Stimulated activated CD4-positive, alpha-beta T cell treated with anti-CD3 and anti-CD28 coated beads, Interleukin-1b, Interleukin-23, amount 100 ng/mL, for 48 hours (primary cell): ENCODE results near the gene LRCH1.

Experiments used
- DNase-seq: peaks from one replicate; pipeline ENCODE4 v3.0.0-alpha.2; 2020

LRCH1 gene

DNA sequence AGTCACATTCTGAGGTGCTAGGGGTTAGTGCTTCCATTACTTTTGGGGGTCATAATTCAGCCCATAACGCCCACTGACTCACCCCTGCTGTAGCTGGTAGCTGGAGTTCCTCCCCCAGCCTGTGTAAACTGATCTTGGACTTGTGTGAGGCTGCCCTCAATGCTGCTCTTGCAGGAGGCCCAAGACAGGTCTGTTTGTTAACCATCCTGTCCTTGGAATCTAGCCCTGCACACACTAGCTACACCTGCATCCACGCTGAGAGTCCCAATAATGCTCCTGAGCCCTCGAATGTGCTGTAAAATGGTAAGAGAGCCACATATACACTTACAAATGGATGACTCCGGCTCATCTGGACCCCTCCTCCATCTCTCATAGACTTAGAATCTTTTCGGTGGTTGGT lies 9.6 kb downstream of the LRCH1 start:
- DNase-seq = no peak

DNA sequence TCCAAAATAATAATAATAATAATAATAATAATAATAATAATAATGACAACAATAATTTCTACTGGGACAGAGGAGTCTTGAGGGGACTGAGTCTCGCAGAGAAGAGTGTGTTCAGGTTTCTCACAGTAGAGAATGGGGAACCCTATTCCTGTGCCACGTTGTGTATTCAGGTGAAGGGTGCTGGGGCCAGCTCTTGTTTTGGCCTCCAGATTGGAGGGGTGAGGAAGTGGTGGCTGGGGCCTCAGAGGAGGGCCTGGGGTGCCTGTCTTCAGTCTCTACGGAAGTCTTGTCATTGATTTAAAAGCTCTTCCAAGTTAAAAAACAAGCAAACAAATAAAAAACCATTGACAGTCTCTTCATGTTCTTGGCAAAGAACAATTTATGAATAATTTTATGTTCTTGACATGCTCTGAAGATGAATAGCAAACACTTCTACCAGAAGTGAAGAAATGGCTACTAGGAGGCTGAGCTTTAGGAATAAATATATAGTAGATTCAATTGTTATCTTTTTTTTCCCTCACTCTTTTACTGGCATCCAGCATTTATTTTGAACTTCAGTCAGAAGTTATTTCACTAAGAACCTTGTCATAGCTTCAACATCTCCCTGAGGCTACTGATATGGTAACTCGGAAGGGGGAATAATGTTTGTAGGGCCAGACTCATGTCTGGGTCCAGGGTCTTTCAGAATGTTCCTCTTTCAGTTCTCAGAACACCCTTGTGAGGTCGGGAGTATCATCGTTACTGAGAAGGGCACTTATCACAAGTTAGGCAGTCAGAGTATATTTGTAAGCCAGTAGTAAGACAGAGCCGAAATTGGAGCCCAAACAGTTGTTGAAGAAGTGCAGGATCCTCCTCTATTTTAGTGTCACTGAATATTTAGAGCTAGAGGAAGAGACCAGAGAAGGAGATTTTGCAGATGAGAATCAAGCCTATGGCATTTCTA lies 13.1 kb downstream of the LRCH1 start:
- no peak for DNase-seq

DNA sequence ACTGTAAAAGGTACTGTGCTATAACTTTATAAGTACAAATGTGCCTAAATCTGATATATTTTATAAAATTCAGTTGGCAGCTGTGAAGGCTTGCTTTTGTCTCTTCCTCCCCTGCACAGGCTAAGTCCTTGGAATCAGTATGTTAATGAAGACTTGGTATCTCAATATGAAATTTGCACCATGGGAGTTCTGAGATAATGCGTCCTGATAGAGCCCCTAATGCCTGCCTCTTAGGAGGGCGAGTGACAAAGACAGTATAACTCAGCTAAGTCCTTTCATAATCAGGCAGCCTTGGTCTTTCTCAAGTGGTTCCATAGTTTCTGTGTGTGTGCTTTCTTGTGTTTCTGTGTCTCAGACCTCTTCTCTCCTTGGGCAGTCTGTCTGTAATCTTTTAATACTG lies 14.7 kb downstream of the LRCH1 start:
- DNase-seq = no peak

DNA sequence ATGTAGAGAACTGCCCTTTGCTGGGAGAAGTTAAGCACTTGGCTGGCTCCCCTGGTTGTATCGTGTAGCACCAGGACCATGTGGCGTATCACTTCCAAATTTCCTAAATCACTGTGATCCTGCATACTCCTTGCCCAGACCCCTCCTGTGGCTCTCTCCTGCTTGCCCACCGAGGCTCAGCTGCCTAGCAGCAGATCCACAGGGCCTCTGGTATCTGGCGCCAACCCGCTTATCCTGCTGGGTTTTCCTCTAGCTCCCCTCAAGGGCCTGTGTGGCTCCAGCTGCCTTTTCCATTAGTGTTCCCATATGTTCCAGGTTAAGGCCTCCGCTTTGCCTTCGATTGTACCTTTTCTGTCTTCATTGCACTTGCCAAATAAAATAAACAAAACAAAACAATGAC lies 16.5 kb downstream of the LRCH1 start:
- no peak for DNase-seq

DNA sequence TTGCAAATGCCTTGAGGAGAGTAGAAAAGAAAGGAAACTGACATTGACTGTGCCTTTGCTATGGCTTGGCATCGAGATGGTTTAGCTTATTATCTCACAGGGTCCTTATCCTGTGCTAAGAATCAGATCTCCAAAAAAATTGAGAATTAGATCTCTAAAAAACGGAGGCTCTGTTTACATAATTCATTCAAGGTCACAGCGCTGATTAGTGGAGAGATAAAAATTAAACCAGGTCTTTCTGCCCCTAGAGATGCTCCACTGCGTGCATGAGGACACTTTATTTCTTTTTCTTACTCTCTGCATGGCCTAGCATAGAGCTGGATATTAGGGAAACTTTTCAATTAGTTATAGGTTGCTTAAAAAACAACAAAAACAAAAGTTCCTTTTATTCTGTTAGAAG lies 17.3 kb downstream of the LRCH1 start:
- DNase-seq = no peak

DNA sequence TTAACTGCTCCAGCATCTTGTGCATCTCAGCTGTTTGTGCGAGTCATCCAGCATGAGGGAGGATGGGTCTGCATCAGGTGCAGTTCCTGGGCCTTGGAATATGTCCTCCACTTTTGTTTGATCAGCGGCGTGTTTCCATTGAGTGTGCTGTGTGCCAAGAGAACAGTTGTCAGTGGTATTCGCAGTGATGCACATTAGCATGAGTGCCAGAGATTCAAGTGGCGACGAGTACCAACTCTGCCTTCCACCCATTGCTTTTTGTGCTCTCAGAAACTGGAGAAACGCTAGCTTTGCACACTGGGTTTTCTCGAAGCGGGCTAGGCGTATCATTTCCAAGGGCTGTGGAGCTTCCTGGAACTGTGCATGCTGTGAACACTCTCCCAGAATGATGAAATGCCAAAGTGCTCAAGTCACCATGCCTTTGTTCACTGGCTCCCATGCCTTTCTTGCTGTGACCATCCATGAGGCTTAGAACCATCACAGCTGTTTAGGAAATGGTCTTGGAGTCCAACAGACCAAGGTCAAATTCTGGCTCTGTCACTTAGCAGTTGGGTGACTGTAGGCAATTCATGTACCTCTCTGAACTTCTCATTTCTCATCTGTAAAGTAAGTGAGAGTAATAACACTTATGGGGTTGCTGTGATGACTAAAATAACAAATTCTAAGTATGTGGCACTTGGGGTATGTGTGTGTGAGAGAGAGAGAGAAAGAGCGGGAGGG lies 18.4 kb downstream of the LRCH1 start:
- no peak for DNase-seq

DNA sequence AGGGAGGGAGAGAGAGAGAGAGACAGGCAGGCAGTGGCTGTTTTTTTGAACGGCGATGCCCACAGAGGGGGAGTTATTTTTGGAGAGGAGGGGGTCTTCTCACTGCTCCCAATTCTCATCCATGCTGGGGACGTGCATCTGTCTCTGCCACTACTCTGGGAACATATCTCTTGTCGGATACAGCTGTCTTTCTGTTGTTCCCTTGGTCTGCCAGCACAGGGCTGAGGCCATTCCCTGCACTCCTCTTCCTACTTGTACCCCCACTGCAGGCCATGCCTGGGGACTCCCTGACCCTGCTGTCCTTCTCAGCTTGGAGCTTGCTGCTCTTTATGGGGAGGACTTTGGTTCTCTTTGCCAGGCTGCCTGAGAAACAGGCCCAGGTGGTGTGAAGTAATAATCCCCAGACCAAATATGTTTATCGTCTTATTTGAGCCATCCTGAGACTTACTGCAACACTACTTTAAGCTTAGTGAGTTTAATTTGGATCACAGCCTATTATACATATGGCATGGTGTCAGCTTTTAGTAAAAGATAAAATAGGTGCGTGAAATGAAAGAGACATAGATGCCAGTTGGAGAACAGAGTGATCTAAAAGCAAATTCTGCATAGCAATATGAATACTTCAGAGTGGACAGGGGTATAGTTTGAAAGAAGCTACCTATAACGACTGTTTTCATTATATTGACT lies 19.1 kb downstream of the LRCH1 start:
- DNase-seq = no peak

DNA sequence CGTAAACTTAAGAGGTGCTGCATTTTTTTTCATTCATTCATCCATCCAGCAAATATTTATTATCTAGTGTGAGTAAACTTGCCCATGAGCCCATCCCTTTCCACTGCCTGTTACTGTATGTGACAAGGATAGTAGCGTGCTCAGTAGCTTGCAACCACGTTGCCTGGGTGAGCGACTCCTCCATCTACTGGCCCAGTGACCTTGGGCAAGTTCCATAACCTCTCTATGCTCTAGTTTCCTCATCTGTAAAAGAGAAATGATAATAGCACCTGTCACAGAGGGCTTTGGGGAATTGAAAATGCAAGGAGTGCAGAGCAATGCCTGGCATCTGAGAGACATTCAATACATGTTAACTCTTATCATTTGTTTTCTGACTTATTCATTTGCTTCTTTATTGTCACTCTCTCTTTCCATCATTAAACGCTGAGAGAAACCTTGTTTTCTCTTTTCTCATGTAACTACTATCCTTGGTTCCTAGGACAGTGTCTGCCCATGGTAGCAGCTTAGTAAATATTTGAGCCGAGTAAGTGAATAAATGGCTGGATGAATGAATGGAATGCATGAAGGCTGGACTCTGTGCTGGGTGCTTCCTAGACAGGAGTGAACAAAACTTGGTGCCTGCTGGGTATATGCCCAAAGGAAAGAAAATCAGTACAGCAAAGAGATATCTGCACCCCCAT lies 19.9 kb downstream of the LRCH1 start:
- DNase-seq = no peak

DNA sequence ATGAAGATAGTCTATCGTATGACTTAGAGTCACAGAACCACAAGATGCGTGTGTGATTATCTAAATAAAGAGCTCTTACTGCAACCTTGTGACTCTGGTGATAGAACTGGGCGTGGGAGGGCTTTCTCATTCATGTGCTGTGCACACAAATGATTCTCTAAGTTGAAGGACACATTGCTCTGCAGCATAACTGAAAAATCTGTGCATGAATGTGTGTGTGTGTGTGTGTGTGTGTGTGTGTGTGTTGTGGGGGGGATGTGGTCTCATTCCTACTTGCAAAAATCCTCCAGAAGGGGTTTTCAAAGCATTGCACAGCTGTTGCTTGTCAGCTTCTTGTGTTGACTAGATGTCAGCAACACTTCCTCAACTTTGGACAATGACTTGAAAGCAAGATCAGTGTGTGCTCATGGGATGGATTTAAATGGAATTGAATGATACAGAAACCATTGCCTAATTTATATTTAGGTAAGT lies 22.4 kb downstream of the LRCH1 start:
- no peak for DNase-seq

DNA sequence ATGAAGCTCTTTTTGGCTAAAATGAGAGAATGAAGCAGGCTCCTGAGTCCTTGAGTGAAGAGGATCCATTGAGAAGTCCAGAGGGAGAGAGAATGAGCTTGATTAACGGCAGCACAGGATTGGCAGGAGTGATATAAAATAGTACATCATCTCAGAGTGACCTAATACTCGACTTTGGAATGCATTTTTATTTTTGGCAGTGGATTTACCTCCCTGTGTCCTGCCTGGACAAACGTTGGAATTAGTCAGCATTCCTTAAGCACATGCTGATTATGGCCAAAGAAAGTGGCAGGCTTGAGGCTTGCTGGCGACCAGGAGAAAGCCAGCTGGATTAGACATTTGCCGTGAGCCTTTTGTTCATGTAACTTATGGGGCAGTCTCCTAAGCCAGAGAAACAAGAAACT lies 22.9 kb downstream of the LRCH1 start:
- DNase-seq = no peak

DNA sequence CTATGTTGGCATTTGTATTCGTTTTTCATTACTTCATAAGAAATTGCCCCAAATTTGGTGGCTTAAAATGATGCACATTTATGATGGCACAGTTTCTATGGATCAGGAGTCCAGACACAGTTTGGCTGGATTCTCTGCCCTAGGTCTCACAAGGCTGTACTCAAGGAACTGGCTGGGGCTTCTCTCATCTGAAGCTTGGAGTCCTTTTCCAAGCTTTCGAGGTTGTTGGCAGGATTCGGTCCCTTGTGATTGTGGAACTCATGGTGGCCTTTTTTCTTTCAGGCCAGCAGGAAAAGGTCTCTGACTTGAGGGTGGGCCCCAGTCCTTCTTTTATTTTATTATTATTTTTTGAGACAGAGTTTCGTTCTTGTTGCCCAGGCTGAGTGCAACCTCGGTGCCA lies 23.8 kb downstream of the LRCH1 start:
- no peak for DNase-seq

DNA sequence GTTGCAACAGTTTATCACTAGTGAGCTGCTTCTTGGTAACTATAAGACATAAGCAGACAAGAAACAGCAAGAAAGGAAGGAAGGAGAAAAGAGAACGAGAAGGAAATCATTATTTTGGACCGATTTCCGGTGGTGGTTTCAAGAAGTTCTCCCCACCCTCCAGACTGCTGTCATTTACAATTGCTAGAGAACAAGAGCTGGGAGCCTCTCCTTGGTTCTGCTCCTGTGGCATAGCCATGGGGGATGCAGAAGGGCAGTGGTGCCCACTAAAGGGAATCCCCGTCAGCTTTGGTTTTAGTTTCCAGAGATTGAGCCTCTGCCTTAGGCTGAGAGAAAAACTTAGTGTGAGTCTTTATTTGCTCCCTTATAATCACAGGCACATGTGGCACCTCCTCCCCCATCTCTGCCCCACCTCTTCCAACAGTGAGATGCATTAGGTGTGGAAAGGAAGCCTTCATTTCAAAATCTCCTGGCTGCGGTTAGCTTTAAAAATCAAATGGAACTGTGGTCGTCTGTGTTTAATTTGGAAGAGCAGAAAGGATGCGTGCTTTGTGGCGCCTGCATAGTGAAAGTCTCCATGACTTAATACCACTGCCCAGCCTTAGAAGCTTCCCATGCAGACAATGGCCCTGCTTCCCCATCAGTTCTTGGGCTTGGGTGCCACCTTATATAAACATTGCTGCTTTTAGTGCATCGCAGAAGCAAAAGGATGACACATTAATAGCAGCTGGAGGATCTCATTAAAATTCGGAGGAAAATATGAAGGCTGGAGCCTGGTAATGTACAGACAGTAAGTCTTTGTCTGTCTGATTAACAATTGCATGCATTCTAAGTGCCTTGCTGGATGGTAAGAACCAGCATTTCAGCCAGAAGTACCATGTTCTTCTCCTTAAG lies 25.0 kb downstream of the LRCH1 start:
- no peak for DNase-seq

DNA sequence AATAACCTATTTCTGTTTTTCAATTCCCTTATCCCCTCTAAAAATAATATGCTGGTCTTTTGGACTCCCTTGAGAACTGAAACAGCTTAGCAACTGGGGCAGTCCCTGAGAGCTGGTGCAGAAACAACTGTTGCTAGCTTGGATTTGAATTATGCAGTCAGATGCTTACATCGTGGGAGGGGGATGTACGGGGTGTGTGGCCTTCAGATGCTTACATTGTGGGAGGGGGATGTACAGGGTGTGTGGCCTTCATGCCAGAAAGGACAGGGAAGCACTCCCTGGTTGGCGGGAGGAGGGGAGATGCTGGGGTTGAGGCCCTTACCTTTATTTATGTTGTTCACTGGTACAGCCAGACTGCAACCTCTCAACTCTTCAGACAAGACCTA lies 25.6 kb downstream of the LRCH1 start:
- DNase-seq = no peak

DNA sequence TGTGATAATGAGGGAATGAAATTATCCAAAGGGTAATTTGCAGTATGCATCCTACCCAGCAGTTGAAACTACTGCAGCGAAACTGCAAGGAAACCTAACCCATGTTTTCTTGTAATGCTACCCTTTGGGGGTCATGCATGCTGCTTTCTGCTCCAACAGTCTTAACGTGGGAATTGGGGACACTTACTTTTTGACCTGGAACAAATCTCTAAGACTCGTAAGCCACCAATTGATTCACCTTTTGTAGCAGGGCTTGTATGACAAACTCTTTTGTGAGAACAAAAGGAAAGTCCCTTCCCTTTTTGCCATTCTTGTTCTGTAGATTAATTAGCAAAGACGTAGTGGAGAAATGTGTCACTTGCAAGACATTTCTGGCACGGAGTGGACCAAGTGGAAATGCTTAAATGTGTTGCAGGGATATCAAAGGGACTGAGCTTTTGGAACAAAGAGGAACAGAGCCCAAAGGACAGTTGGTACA lies 27.4 kb downstream of the LRCH1 start:
- no peak for DNase-seq

DNA sequence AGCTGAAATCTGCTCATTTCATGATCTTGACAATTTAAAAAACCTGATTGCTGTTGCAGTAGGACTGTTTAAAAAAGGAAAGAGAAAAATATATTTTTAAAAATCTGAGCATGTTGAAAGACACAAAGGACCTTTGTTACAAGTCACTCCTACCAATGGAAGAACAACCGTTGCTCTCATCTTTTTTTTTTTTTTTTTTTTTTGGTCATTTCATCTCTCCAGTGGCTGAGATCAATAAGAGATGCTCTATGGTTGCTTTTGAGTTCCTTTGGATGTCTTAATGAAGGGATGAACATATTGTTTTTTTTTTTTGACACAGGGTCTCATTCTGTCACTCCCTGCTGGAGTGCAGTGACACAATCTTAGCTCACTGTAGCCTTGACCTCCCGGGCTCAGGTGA lies 29.2 kb downstream of the LRCH1 start:
- no peak for DNase-seq

DNA sequence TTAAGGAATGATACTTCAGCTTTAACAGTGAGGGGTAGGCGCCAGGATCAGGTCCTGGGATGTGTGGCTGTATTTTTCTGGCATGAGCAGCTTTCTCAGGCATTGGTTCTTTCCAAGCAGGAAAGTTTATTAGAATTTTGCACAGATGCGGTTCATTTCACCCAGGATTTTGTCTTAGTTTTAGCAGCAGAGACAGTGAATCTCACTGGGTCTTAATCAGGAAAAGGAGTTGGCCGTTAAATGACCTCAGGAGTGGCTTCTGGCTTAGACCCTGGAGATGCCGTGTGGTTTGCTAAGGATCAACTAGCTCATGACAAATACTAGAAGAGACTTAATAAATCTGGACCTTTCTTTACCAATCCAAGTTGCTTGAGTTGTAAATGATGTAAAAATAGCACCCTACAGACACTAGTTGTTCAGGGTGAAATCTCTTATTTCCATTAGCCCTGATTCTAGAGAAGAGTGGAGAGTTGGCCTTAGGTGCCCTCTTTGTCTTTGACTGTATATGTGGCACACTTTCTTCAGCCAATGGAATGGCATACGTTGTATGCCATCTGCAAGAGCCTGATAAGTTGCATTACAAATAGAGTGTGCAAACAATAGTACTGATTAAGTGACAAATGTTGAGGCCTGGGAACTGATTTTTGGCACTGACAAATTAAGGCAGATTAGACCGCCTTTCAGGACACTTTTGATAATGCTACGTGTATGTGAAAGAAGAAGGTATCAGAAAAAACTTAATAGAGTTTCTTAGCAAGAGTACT lies 34.0 kb downstream of the LRCH1 start:
- no peak for DNase-seq

DNA sequence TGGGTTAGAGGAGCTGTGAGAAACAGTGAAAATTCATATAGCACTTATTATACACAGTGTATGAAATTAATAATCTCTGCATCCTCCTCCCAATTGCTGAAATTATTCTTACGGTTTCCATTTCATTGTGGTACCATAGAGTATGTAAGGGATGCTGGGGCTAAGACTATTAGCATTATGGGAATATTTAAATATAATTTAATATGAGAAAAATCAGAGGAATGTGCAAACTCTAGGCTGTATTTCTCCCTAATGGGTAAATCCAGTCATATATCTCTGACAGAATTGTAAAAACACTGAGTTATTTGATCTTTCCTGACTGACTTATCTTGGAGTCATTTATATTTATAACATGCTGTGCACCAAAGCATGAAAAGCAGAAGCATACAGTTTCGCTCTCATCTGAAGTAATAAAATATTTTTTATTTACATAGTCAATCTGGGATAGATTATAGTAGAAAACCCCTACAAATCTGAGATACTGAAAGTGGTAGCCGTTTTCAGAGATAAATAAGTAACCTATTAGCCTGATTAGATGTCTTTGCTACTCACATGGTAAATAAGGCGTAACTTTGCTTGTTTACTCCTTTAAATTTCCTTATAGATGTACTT lies 34.9 kb downstream of the LRCH1 start:
- DNase-seq = no peak

DNA sequence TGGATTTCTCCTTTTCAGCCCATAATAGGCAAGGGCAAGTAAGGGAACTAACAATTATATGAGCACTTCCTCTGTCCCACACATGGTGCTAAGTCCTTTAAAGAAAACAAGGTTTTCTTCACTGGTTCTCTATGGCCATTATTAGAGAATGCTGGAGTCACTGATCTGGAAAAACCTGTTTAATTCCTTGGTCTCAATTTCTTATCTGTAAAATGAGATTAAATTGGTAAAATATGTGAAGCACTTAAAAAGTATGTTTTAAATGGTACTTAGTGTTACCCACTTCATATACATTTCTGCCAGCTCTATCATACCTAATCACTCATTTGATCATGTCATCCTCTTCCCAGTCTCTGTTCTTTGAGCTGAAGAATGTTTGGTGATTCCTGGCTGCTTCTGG lies 39.4 kb downstream of the LRCH1 start:
- no peak for DNase-seq

DNA sequence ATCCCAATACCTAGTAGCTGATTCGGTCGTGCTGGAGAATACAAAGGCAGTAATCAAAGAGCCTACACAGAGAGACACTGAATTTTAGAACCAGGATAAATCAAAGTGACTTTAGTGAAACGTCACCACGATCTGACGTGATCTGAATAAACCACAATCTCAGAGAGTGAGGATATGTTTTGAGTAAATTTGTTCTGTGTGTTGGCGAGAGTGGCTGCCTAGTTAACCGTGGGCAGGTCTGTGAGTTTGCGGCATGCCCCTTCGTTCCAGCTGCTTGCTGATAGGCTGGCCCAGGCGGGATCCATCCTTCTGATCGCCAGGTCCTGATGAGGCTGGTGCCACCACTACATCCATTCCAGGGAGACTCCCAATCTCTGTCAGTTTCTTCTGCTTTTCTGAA lies 40.4 kb downstream of the LRCH1 start:
- peak; percentile 62 for DNase-seq

DNA sequence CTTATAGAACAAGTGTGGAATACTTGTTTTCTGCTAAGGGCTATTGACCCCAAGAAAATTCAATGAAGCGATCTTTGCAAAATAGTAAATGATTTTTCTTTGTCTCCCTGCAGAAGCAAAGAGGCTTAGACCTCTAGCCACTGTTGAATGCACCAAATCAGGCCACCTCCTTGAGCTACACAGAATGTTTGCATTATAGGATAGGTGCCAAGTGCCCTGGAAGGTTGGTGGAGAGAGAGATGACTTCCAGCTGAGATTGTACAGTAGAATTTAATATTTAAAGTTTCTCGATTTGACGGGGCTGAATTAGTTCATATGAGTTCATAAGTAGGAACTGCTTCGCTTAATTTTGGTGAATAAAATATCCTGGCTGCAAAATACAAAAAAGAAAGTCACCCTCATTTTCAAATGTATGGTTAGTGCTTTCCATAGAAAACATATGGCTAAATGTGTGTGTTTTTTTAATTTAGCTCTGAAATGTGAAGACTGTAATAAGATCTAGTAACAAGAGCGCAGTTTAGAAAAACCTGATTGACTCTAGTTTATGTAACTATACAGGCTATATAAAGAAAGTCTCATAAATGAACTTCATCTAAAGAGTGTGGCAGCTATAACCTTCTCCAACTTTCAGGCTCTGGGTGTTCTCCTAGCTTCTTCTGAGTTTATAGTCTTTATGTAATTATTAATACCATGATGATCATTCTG lies 41.6 kb downstream of the LRCH1 start:
- no peak for DNase-seq
